Left colon (tissue), 2 donors: ENCODE results near the gene TMEM8B. TPM values are rescaled to one million over a fixed set of nuclear protein-coding genes. Genes with fewer than 3 reads are reported as not detected.
A peak's percentile ranks its signal among the peaks of the same experiment; 100 is the strongest.

Experiments
- ATAC-seq: fragments of 200-7000 bp; cut with Tn5 transposase; one replicate; pipeline ENCODE4 v1.9.1; 2020; ENCODE audit warnings: mild to moderate bottlenecking, moderate library complexity
- DNase-seq, 2 donors: peaks; one replicate each; pipeline ENCODE4 v3.0.0-alpha.2; 2020
- intact Hi-C, 2 donors: fragments of 100-400 bp; cut with DNase I in 1 of 2; cut with micrococcal nuclease in 1 of 2; formaldehyde crosslinking; loops; one replicate each; pipeline versions ENCODE4 v1.11.2 to v1.14.0; 2022; cut with DNase I, micrococcal nuclease
- total RNA-seq, 2 donors: library from RNA; stranded (reverse); fragmentation: NEBNext Ultra II Directional; extraction: Animal tissue kit (Norgen Biotek cat#: 25700); gene quantifications; one replicate each; pipeline ENCODE4 v1.2.1, GENCODE V29; 2021
- donor health status: DM: no; HTN: no; CAD: no.
- donor health status: DM: yes; HTN: yes; CAD: no.

TMEM8B gene
- total RNA-seq, 2 donors from 2014 or later = 15.4 to 16.4 TPM

DNA sequence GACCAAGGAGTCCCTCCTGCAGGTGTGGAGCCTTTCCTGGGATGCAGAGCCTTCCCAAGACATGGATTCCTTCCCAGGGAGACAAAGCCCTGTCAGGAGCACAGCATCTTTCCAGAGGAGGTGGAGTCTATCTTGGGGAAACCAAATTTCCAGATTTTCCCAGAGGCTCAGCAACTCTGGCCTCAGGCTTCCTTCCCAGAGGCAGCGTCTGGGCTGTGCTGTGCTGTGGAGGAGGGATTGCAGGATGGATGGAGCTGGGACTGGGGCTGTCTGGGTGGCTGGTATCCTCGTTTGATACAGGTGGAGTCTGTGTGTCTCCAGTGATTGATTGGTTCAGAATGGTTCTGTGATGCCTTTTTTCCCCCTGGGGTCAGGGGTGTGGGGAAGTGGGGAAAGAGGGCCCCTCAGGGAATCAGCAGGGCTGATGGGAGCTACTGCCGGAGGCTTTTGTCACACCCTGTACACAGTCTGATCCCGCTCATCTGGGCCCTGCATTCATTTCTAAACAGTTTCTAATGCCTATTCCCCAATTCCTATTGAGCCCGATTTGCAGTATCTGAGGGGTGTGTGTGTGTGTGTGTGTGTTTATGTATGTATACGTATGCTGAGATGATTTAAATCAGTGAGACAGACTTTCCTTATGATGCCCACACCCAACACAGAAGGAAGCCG, 25.2 kb downstream of the TMEM8B start:
- DNase-seq = no peak
- ATAC-seq = no peak
- intact Hi-C loops = no loop called here

DNA sequence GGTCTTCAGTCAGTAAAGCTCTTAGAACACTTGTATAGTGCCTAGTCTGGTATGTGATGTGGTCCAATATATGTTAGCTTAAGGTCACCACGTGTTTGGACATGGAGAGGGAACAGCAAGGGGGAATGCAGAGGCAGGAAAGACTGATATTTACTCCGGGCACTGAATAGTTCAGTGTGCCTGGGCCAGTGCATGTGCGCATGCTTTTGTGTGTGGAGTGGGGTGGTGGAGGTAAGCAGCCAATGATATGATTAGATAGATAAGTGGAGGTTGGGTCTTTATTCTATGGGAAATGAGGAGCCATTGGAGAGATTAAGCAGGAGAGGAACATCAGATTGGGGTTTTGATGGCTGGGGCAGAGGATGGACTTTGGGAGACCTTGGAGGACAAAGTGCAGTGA, 27.2 kb downstream of the TMEM8B start:
- DNase-seq = no peak
- ATAC-seq = no peak
- intact Hi-C loops = no loop called here

DNA sequence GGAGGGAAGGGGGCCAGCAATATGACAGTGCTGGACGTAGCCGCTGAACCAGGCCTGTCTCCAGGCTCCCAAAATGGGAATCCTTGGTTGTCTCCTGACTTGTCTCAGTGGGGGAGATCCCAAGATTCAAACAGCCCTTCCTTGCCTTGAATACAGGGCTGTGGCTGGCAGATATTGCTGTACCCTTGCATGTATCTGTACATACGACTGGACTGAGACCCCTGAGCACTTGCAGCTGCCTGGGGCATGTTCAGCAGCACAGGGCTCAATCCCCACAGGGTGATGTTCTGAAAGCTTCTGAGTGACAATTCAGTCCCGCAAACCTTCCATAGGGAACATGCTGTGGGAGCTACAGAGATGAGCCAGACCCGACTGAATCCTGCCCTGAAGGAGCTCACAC, 27.9 kb downstream of the TMEM8B start:
- no peak for ATAC-seq
- DNase-seq = no peak
- intact Hi-C loops = no loop called here

DNA sequence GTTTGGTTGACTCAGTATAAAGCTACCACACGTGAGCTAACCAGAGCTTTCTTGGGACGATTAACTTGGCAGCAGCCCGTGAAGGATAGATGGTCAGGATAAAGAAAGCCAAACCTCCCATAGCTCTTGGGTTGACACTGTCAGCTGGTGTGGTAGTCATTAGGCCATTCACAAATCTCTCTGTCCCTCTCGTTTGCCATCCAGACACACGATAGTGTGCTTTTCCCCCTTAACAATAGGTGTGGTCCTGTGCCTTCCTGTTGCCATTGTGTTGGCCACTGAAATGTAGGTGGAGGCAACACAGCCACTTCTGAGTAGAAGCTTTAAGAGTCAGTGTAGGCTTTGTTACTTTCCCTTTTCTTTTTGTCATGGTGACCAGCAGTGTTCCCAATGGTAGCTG, 29.4 kb downstream of the TMEM8B start:
- ATAC-seq (no peak), DNase-seq (no peak)
- intact Hi-C loops = no loop called here

DNA sequence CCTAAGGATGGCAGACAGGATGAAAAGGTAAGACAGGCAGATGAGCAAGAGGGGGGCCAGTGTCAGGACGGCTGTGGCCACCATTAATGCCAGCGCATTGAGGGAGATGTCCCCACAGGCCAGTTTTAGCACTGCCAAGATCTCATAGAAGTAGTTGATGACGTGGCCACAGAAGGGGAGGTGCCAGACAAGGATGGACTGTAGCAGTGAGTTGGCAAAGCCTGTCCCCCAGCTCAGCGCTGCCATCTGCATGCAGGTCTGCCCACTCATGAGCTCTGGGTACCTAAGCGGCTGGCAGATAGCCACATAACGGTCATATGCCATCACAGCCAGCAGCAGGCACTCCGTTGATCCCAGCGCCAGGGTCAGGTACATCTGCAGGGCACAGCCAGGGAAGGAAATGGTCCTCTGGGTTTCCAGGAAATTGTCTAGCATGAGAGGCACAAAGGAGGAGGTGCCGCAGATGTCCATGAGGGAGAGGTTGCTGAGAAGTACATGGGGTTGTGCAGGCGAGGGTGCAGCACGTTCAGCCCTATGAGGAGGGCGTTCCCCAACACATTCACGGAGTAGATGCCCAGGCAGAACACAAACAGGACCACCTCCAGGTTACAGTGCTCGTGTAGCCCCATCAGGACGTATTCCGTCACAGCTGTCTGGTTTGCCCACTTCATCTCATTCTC, 30.4 kb downstream of the TMEM8B start:
- DNase-seq (no peak), ATAC-seq (peak; percentile 39)
- intact Hi-C loops = no loop called here

DNA sequence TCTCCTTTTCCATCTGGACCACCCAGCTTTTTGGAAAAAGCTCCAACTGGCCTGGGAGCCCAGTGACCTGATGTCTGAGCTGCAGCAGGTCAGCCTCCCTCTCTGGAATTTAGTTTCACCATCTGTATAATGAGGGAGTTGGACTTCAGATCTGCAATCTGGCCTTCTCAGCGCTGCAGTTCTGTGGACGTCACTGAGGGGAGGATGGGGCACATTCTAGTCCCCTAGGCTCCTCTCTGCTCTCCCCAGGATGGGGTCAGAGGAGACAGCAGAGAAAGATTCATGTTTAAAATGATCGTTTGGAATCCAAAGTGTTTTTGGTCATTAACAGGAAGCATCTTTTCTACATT, 30.9 kb downstream of the TMEM8B start:
- intact Hi-C loops = loop anchor here in 1 of 2 donors (10.0 kb wide), 1 partner anchor 65 kb away; the partner anchor contains the start of gene NPR2
- no peak for ATAC-seq
- no peak for DNase-seq

DNA sequence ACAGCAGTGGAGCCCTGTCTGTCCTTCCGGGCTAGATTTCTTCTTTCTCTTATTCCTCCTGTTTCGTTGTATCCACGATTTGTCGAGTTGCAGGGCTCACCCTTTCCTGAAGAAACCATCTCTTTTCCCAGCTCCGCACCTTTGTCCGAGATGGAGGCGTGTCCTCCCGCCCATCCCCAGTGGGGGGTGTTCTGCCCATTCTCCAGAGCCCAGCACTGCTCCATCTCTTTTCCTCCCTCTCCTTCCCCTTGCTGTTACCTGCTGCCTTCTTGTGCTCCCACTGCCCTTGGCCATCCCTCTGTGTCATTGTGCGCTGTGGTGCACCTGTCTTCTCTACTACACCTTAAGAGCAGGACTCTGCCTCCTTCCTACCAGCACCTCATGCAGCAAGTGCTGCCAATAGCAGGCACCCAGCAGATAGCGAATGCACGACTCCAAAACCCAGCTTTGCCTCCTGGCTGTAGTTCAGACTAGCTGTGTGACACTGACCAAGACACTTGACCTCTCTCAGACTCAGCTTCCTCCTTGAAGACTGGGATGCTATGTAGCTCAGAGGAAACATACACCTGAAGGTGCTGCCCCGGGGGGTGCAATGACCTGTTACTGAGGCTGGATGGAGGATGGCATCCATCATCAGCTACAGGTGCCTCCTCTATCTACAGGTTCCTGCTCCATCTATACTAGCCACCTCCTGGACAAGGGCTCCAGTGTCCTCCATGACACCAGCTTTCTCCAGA, 32.3 kb downstream of the TMEM8B start:
- ATAC-seq (peak; percentile 19), DNase-seq (no peak)
- intact Hi-C loops = loop anchor here in 1 of 2 donors (10.0 kb wide), 1 partner anchor 67 kb away; the partner anchor contains the start of gene NPR2

DNA sequence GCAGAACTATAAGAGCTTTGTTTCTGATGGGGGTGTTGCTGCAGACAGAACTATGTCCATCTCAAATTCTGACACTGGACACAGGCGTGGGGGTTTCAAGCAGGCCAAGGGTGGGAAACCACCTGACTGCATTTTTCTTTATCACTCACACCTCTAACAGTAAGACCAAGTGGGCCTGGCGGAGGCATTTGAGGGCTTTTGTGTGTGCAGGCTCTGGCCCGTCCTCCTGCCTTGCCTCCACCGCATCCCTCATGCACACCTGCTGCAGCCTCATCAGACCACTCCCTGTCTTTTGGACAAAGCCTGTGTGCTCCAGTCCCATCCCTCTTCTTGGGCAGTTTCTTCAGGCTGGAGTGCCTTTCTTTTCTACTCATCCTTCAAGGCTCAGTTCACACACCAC, 33.3 kb downstream of the TMEM8B start:
- intact Hi-C loops = loop anchor here in 1 of 2 donors (10.0 kb wide), 1 partner anchor 68 kb away; the partner anchor contains the start of gene NPR2
- ATAC-seq = no peak
- DNase-seq = no peak

DNA sequence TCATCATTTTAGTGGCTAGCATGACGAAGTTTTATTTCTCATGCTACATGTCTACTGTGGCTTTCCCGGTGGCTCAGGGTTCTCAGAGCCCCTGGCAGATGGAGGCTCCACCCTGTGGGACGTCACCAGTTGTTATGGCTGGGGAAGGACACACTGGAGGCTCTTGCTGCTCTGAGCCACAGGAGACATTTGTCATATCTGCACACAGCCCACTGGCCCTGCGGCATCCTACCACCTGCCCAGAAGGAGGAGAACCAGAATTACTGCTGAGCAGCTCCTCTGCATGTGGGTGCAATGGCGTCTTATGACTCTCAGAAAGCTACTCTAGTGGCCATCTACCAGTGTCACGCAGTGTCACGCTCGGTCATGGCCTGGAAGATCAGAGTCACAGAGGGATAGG, 34.6 kb downstream of the TMEM8B start:
- intact Hi-C loops = loop anchor here in 1 of 2 donors (10.0 kb wide), 1 partner anchor 69 kb away; the partner anchor contains the start of gene NPR2
- ATAC-seq (no peak), DNase-seq (no peak)

DNA sequence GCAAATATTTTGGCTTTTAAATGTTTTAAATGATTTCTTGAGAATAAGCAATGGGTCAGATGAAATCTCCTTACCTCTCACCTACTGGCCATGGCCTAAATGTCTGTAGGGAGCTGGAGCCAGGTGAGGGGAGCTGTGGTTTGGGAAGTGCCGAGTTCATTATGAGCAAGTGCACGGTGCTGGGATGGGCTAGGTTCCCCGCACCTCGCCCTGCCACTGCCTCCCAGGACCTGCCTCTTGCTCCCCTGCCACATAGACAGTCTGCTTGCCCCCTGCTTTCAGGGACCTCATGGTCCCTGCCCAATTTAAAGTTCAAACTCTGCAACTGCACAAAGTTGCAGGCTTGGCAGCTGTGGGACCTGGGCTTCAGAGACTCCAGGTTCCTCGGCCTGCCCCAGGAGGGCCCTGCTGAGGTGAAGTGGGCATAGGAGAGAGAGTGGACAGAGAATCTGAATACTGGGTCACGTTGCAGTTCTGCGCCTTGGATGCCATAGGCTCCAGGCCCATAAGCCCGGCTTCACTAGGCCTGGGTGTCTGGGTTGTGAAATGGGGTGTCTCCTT, 35.7 kb downstream of the TMEM8B start:
- intact Hi-C loops = loop anchor here in 1 of 2 donors (10.0 kb wide), 1 partner anchor 70 kb away; the partner anchor contains the start of gene NPR2
- ATAC-seq = no peak
- no peak for DNase-seq

DNA sequence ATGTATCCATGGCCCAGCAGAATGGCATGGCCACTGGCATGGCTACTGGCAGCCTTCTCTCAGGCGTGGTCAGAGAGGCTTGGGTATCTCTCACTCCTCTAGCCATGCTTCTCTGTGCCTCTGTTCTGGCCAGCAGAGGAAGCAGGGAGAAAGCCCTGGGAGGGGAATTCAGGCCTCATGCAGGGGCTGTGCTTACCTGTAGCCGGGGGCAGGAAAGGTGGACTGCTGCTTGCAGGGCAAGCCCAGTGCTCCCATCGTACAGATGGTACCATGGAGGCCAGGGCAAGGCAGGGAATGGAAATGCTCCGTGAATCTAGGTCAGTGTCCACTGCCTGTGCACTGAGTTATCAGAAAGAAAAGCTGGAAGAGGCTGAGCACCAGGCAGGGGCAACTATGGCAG, 38.5 kb downstream of the TMEM8B start:
- intact Hi-C loops = loop anchor here in 1 of 2 donors (10.0 kb wide), 1 partner anchor 73 kb away; the partner anchor contains the start of gene NPR2
- no peak for ATAC-seq

DNA sequence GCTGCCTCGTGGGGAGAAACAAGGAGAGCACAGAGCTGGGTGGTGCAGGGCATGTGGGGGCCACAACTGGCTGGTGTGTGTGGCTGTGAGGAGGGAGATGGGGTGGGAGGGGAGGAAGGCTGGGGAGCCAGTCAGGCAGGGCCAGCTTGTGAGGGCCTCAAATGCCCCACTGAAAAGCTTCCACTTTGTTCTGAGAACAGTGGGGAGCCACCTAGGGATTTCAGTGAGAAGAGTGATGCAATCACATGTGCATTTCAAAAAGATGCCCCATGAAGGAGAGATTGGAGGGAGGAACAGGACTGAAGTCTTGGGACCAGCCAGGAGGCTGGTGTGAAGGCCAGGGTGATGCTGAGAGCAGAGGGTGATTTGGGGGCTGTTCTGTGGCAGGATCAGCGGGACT, 39.9 kb downstream of the TMEM8B start:
- intact Hi-C loops = loop anchor here in 1 of 2 donors (10.0 kb wide), 1 partner anchor 74 kb away; the partner anchor contains the start of gene NPR2
- DNase-seq = no peak
- ATAC-seq = no peak

More for the DNA sequence above, 38.5 kb downstream of the TMEM8B start:
- DNase-seq = no peak

DNA sequence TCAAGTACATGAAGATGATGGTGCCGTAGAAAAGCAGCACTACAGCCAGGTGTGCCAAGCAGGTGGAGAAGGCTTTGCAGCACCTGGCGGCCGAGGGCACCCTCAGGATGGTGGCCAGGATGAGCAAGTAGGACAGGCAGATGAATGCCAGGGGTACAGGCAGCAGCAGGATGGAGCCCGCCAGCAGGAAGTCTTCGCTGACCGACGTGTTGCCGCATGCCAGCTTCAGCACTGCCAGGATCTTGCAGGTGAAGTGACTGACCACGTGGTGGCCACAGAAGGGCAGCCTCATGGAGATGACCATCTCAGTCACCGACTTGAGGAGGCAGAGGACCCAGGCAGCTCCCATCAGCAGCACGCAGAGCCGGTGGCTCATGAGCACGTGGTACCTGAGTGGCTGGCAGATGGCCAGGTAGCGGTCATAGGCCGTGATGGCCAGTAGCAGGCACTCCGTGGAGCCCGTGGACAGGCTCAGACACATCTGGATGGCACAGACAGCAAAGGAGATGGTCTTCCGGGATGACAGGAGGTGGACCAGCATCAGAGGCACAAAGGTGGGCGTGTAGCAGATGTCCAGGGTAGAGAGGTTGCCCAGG, 40.7 kb downstream of the TMEM8B start:
- intact Hi-C loops = loop anchor here in 1 of 2 donors (10.0 kb wide), 1 partner anchor 75 kb away; the partner anchor contains the start of gene NPR2
- no peak for DNase-seq

DNA sequence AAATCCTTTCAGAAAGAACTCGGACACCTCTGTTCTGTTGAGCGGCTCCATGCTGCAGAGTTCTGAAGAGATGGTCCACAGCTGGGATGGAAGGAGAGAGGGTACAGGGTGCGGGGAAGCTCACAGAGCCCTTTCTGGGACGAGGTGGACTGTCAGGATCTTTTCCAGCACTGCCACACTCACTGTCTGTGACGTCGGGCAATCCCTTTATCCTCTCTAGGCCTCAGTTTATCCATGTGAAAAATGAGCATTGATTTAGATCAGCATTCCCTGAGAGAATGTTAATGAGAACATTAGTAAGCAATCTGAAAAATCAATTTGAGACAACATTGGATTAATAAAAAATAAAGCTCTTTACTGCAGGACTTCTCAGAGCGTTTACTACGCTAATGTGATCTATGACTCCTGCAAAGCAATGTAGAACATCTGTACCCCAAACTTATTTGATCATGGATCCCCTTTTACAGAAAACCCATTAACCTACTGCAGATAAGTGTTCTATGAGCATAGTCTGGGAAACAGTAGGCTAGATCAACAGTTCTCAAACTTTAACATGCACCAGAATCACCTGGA, 41.4 kb downstream of the TMEM8B start, which contains the start of gene OR13J1:
Gene OR13J1, minus strand, starts transcription at position 51 of the 573 bp plus-strand sequence. Its CDS starts 0 bp downstream, at position 51.
- DNase-seq (no peak), ATAC-seq (no peak)
- intact Hi-C loops = no loop called here

More for the DNA sequence above, 40.7 kb downstream of the TMEM8B start:
- ATAC-seq = no peak

DNA sequence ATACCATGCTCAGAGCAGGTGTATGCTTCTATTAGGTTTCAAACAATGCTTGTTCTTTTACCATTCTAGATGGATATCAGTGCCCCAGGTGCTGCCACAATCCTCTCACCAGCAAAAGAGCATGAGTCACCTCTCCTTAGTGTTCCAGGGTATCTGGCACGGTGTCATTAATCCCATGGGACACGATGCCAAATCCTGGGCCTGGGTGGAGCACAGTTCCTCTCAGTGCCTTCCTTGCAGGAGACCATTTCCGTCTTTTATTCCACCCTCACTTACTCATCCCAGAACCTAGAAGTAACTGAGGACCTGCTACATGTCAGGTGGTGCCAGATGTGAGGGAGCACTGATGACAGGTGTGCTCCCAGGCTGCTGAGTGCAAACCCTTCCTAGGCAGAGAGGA, 42.5 kb downstream of the TMEM8B start:
- DNase-seq = no peak
- ATAC-seq = no peak
- intact Hi-C loops = no loop called here

DNA sequence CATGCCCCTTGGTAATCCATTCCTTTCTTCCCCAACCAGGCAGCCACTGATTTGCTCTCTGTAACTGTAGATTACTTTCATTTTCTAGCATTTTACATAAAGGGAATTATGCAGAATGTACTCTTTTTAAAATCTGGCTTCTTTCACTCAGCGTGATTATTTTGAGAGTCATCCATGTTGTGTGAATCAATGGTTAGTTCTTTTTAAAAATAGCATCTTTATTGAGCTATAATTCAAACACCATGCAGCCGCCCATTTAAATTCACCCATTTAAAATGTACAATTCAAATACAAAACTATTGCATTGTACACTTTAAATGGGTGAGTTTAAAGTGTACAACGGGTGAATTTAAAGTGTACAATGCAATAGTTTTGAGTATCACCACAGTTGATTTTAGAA, 43.5 kb downstream of the TMEM8B start:
- DNase-seq (no peak), ATAC-seq (no peak)
- intact Hi-C loops = no loop called here

DNA sequence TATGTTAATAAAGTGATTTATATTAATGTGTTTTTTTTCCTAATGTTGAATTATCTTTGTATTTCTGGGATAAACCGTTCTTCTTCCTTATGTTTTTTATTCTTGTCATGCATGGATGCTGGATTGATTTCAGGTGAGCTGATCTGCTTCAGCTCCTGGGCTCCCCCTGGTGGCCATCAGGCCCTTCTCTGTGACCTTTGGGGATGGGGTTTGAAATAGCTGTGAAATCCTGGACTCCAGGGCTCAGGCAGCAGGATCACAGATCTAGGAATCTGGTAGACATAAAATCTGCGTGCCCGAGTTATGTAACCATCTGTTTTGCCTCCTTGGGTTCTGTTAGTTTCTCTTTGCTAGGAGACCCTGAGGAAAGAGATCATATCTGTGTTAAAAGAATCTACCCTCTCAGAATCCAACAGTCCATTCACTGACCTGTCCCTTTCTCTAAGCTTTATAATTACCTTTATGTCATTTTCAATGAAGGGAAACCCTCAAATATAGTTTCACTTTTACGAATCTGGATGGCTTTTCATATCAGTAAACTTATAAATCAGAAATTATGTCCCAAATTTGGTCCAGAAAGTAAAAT, 53.3 kb downstream of the TMEM8B start:
- peak; percentile 67 to 92 for DNase-seq
- peak; percentile 89 for ATAC-seq
- intact Hi-C loops = loop anchor here in 1 of 2 donors (2.0 kb wide), 1 partner anchor 56 kb away; no protein-coding TSS in a partner anchor

DNA sequence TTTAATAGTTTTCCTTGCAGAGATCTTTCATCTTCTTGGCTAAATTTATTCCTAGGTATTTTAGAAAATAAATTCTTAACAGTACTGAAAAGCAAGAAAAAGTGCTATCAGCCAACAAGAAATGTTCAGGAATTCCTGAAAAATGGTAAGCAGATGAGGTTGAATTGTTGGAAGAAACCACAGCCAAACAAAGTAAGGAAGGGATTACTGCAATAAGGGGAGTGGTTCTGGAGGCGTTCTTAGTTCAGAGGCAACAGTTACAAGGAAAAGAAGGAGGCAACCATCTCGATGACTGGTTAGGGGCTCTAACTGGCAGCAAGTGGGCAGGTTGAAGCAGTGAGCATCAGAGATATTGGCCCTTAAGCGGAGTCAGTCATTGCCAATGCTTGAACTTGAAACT, 54.0 kb downstream of the TMEM8B start:
- intact Hi-C loops = loop anchor here in 1 of 2 donors (2.0 kb wide), 1 partner anchor 56 kb away; no protein-coding TSS in a partner anchor
- DNase-seq (no peak), ATAC-seq (no peak)
